HG03342 (cell line): ENCODE measurements around the gene VIM.

Experiments
- ATAC-seq: cut with Tn5 transposase; IDR thresholded peaks from one replicate; pipeline ENCODE4 v1.9.1; 2021; ENCODE audit warnings: mild to moderate bottlenecking, moderate library complexity; ENCODE audit not compliant: unreplicated experiment

Gene VIM

GRCh38 chr10:17228091-17229015 lies at the start of gene VIM:
TSS of gene VIM (plus strand) at chr10:17228241. CDS start at chr10:17229423, 1,182 bp downstream.
- peak; percentile 40 for ATAC-seq

GRCh38 chr10:17179002-17179401 lies 49.0 kb upstream of the VIM start:
- no peak for ATAC-seq

DNA sequence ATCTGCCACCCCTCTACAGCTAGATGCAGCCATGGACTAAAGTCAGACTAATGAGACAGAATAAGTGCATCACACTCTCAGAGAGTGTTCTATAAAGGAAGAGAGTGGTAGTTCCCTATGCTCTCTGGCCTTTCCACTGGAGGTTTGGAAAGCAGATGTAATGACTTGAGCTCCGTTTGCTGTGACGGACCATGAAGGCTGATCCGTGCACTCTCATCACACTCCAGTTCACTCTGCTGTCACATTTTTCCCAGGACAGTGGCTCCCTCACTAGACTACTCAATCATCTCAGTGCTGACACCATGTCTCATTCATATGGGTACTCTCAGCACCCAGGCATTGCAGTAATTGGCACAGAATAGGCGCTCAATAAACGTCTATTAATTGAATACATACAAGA lies 46.9 kb upstream of the VIM start:
- no peak for ATAC-seq

GRCh38 chr10:17181751-17182150 lies 46.3 kb upstream of the VIM start:
- no peak for ATAC-seq

- ATAC-seq: no peak
Measured at GRCh38 chr10:17183110-17183509, 44.9 kb upstream of the VIM start.

- no peak for ATAC-seq
Measured at GRCh38 chr10:17185873-17186272, 42.2 kb upstream of the VIM start.

DNA sequence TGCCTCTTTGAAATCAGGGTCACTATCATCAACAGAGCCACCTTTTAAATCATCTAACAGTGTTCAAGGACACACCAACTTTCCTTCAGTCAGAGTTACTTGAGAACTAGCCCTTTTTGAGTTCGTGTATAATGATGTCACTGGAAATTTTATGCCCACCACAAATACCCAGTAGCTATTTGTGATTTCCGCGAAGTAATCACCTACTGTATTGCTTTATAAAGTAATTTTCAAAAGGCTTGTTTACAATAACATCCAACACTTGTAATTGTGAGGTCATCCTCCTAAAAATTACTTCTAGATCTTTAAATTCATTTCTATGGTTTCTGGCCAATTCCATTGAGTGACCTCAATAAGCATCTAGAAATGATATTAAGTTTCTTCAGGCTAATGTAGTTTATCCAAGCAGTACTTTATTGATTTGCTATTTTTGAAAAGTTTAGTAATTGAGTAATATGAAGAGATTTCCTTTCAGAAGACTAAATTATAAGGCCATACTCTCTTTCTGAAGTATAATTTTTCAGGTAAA lies 39.3 kb upstream of the VIM start:
- no peak for ATAC-seq

GRCh38 chr10:17190602-17191001 lies 37.4 kb upstream of the VIM start:
- no peak for ATAC-seq

DNA sequence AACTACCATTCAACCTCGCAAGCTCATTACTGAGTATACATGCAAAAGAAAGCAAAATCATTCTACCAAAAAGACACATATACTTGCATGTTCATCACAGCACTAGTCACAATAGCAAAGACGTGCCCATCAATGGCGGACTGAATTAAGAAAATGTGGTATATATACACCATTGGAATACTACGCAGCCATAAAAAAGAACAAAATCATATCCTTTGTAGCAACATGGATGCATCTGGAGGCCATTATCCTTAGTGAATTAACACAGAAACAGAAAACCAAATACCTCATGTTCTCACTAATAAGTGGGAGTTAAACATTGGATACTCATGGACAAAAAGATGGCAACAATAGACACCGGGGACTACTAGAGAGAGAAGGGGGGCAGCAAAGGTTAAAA lies 33.0 kb upstream of the VIM start:
- no peak for ATAC-seq

GRCh38 chr10:17196045-17196444 lies 32.0 kb upstream of the VIM start:
- ATAC-seq: no peak

- ATAC-seq: no peak
Measured at GRCh38 chr10:17196573-17196972, 31.5 kb upstream of the VIM start.

DNA sequence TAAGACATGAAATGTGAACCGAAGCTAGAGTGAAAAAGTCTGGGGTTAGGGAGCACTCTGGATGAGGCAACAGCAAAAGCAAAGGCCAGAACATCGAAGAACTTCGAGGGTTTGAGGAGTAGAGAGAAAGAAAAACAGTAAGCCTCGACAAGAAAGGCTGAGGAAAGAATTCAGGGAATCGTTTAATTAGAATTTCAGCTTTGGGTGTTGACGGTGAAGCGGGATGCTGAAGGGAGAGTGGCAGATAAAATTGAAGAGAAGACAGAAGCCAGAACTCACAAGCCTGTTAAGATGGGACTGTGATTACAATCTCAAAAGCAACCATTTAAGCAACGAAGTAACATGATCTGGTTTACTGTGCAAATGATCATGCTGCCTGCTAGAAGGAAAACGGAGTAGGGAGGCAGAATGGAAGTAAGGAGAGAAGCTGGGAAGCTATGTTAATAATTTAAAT lies 28.7 kb upstream of the VIM start:
- no peak for ATAC-seq

DNA sequence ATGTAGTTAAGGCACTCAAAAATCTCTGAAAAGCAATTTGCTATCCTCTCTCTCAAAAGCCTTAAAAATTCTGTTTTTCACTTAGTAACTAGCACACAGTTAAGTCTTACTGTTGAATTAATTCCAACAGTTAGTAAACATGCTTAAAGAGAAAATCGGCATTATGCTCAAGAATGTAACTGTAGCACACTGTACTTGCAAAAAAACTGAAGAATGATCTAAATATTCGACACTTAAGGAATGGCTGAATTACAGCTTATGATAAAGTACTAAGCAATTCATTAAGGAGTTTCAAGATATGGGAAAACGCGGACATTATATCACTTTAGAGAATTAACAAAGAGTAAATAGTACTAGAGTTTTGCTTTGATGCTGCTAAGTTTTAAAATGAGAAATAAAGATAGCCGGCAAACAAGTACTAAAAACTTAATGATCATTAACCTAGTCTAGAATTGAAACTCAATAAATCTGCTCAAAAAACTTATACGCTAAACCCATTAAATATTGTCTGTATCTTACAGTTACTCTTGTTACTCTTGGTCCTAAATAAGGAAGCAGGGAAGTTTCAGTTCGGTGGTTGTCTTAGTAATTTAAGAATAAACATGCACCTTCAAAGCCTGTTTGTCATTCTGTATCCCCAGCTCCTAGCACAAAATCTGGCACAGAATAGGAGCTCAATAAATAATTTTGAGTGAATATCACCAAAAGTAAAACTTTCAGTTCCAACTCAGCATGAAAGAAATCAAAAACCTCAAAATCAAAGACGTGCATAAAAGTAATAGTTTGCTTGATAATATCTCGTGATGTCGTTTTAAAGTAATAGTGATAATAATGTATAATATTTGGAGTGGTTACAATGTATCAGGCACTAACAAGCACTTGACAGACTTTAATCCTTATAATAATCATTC lies 27.8 kb upstream of the VIM start:
- ATAC-seq: peak; percentile 33

GRCh38 chr10:17200912-17201793 lies 26.9 kb upstream of the VIM start, which contains the start of gene TRDMT1:
TSS of gene TRDMT1 (minus strand) at chr10:17201672. CDS start at chr10:17201634, 38 bp downstream.
- ATAC-seq: peak; percentile 89

DNA sequence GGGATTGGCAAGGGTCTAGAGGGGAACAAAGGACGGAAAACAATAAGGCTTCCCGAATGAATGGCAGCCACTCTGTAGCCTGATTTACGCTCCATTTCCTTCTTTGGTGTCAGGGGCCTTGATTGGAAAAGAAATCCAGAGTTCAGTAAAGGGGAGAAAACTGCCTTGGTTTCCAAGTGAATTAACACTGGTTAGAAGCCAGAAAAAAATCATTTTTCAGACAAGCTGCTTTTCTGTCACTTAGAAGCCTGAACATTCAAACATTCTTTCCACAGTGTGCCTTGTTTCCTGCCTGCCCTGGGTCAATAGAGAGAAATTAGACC lies 26.3 kb upstream of the VIM start:
- no peak for ATAC-seq

- ATAC-seq: no peak
Measured at GRCh38 chr10:17202506-17202905, 25.5 kb upstream of the VIM start.

GRCh38 chr10:17202999-17203398 lies 25.0 kb upstream of the VIM start:
- ATAC-seq: no peak

GRCh38 chr10:17203416-17203815 lies 24.6 kb upstream of the VIM start:
- ATAC-seq: no peak

DNA sequence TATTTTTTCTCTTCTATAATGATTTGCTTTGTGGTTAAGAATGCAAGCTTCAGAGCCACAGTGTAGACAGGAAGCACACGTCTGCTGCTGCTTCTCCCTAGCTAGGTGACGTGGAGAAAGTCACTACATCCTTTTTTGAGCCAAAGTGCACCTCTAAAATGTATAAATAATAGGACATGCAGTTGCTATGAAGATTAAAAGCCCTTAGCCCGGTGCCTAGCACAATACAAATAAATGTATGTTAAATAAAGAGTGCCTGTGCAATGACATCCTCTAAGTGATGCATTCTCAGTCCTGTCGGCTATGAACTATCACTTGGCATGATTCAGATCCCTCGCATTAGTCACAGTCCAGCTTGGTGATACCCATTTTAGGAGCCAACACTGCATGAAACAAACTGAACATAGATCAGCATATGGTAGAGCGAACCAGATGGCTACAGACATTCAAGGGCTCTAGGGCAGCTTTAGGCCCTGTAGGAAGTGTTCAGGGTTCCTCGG lies 21.8 kb upstream of the VIM start:
- peak; percentile 57 for ATAC-seq

DNA sequence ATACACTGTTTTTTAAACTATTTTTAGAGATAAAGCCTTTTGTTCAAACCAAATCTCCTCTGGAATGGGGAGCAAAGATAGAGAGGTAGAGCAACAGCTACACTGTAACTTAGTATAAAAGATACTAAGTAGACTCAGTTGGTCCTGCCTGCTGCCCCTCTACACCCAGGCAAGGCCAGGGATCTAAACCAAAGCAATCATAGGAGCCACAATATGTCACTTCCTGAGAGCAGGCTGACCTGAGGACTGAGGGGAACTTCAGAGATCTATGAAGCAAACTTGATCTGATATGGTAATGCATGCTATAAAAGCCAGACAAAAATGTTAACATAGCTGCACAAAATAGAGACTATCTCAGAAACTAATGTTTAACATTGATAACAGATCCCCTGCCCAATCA lies 19.6 kb upstream of the VIM start:
- ATAC-seq: no peak
